Trophoblast cell (in vitro differentiated cells and primary cell): ENCODE measurements around the gene KIRREL3.

Source experiments
- DNase-seq, 2 donors: peaks; one replicate each; pipeline ENCODE4 v3.0.0-alpha.2; 2016
- H2AFZ ChIP-seq: 2 replicates; pipeline ENCODE4 v1.6.1; 2013; ENCODE audit warnings: low read length, moderate library complexity, mild to moderate bottlenecking; ENCODE audit not compliant: insufficient read depth, poor library complexity
- H2AK5ac ChIP-seq: 2 replicates; pipeline ENCODE4 v1.6.1; 2013; ENCODE audit warnings: mild to moderate bottlenecking, low read length
- H2BK120ac ChIP-seq: 2 replicates; pipeline ENCODE4 v1.6.1; 2013; ENCODE audit warnings: low read length, mild to moderate bottlenecking, moderate library complexity; ENCODE audit not compliant: insufficient read depth, poor library complexity
- H2BK12ac ChIP-seq: 2 replicates; pipeline ENCODE4 v1.6.1; 2013; ENCODE audit warnings: mild to moderate bottlenecking, low read length, moderate library complexity
- H2BK5ac ChIP-seq: 2 replicates; pipeline ENCODE4 v1.6.1; 2013; ENCODE audit warnings: low read length, low read depth, moderate library complexity, mild to moderate bottlenecking; ENCODE audit not compliant: poor library complexity
- H3K14ac ChIP-seq: 2 replicates; pipeline ENCODE4 v1.6.1; 2013; ENCODE audit warnings: mild to moderate bottlenecking, low read length
- H3K18ac ChIP-seq: 2 replicates; pipeline ENCODE4 v1.6.1; 2013; ENCODE audit warnings: mild to moderate bottlenecking, low read length
- H3K23ac ChIP-seq: 2 replicates; pipeline ENCODE4 v1.6.1; 2013; ENCODE audit warnings: low read length
- H3K27ac ChIP-seq: 2 replicates; pipeline ENCODE4 v1.5.1; 2013; ENCODE audit warnings: low read depth, mild to moderate bottlenecking, inconsistent platforms, low read length, moderate library complexity
- H3K27me3 ChIP-seq: 2 replicates; pipeline ENCODE4 v1.6.1; 2013; ENCODE audit warnings: inconsistent platforms, mild to moderate bottlenecking, low read length, moderate library complexity; ENCODE audit not compliant: insufficient read depth
- H3K36me3 ChIP-seq, 2 experiments: 1 replicate in 1 of 2; 2 replicates in 1 of 2; pipeline ENCODE4 v1.6.1; 2013; ENCODE audit warnings: low read length in 2 of 2, mild to moderate bottlenecking in 2 of 2, moderate library complexity in 1 of 2; ENCODE audit not compliant: insufficient read depth in 2 of 2, control insufficient read depth in 1 of 2
- H3K4ac ChIP-seq: 2 replicates; pipeline ENCODE4 v1.6.1; 2013; ENCODE audit warnings: low read depth, mild to moderate bottlenecking, low read length, moderate library complexity
- H3K4me1 ChIP-seq, 2 experiments: 1 replicate in 1 of 2; 2 replicates in 1 of 2; pipeline ENCODE4 v1.6.1; 2013; ENCODE audit warnings: low read length in 2 of 2, mild to moderate bottlenecking in 2 of 2, moderate library complexity in 1 of 2; ENCODE audit not compliant: insufficient read depth in 2 of 2, control insufficient read depth in 1 of 2
- H3K4me2 ChIP-seq: 2 replicates; pipeline ENCODE4 v1.6.1; 2013; ENCODE audit warnings: inconsistent platforms, mild to moderate bottlenecking, low read length, moderate library complexity
- H3K4me3 ChIP-seq: 2 replicates; pipeline ENCODE4 v1.5.1; 2013; ENCODE audit warnings: mild to moderate bottlenecking, low read depth, low read length, inconsistent platforms
- H3K79me1 ChIP-seq: one replicate; pipeline ENCODE4 v1.6.1; 2013; ENCODE audit warnings: low read length
- H3K79me2 ChIP-seq: 2 replicates; pipeline ENCODE4 v1.6.1; 2013; ENCODE audit warnings: low read length, mild to moderate bottlenecking; ENCODE audit not compliant: control insufficient read depth, insufficient read depth, poor library complexity
- H3K9ac ChIP-seq: 2 replicates; pipeline ENCODE4 v1.6.1; 2013; ENCODE audit warnings: mild to moderate bottlenecking, low read length
- H3K9me3 ChIP-seq: 2 replicates; pipeline ENCODE4 v1.6.1; 2013; ENCODE audit warnings: low read depth, mild to moderate bottlenecking, control low read depth, inconsistent platforms, low read length; ENCODE audit not compliant: insufficient read depth
- H4K12ac ChIP-seq: 2 replicates; pipeline ENCODE4 v1.6.1; 2013; ENCODE audit warnings: low read depth, mild to moderate bottlenecking, low read length, moderate library complexity
- H4K8ac ChIP-seq: 2 replicates; pipeline ENCODE4 v1.6.1; 2013; ENCODE audit warnings: low read depth, mild to moderate bottlenecking, low read length, moderate library complexity
- H4K91ac ChIP-seq: one replicate; pipeline ENCODE4 v1.6.1; 2013; ENCODE audit warnings: low read depth, mild to moderate bottlenecking, low read length, moderate library complexity
- WGBS: extraction: QIAGEN DNeasy Blood & Tissue Kit; methylation state at CpG from one replicate; pipeline ENCODE4 v1.1.7; 2013; ENCODE audit warnings: missing lambda C conversion rate; ENCODE audit not compliant: insufficient read length, insufficient coverage; ENCODE audit errors: extremely low coverage; 5-methylcytosine and 5-hydroxymethylcytosine counted together

Gene KIRREL3

DNA sequence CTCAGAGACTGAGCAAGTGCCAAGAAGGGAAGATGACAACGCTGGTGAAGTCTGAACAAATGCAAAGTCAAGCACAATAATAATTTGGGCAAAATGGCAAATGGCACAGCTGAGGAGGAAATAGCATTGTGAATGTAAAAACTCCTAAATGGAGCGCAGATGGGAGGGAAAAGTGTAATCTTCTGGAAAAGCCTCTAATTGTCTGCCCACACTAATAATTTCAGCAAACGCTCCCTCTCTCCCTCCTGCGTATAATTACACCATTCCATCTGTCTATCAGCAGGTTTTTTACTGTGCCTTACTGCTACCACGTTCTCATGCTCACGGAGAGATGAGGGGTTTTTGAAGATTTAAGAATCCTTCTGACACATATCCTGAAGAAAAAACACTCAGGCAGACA is 302.6 kb downstream of the KIRREL3 start:
- Histone ChIP-seq H3K9ac (no peak overlapping the region), H2BK120ac (no peak overlapping the region), H3K27ac (no peak overlapping the region), H4K91ac (no peak overlapping the region), H3K4me2 (no peak overlapping the region), H3K79me1 (no peaks in the 10 kb centered on the region), H2AK5ac (no peak overlapping the region), H3K14ac (no peak overlapping the region), H3K27me3 (no peaks in the 10 kb centered on the region), H4K8ac (no peak overlapping the region), H3K36me3 (no peaks in the 10 kb centered on the region), H3K18ac (no peak overlapping the region), H3K4ac (no peak overlapping the region), H2BK12ac (no peak overlapping the region), H2AFZ (no peak overlapping the region), H3K4me3 (no peak overlapping the region), H3K23ac (no peak overlapping the region), H4K12ac (no peak overlapping the region), H2BK5ac (no peak overlapping the region), H3K4me1 (peaks cover 0 to 3% of the 10 kb centered on the region in 2 experiments), H3K9me3 (peaks cover 5% of the 10 kb centered on the region), H3K79me2 (no peaks in the 10 kb centered on the region)
- no peak for DNase-seq
- WGBS = no CpG with 5 or more reads among the region's 6 CpGs

DNA sequence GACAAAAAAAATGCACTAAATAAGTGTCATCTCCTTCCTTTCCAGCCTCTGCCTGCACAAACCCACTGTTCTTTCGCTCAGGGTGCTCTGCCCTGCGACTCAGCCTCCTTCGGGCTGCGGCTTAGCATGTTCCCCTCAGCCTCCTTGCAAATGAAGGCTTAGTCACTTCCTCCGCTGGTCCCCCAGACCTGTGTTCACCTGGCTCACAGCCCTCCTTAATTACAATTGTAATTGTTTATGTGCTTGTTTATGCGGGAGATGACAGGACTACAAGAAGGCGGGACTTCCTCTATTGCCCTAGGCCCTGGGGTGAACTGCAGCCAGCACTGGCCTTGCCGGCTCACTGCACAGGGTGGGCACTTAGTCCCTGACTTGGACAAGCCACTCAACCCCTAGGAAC is 303.6 kb downstream of the KIRREL3 start:
- Histone ChIP-seq H3K4me1 (no peaks in the 10 kb centered on the region), H3K4me2 (no peak overlapping the region), H3K27me3 (no peaks in the 10 kb centered on the region), H3K14ac (no peak overlapping the region), H2AK5ac (no peak overlapping the region), H3K4ac (no peak overlapping the region), H2BK12ac (no peak overlapping the region), H3K4me3 (no peak overlapping the region), H2BK5ac (no peak overlapping the region), H2AFZ (no peak overlapping the region), H4K12ac (no peak overlapping the region), H4K91ac (no peak overlapping the region), H3K18ac (no peak overlapping the region), H3K79me2 (no peaks in the 10 kb centered on the region), H3K27ac (no peak overlapping the region), H3K9ac (no peak overlapping the region), H2BK120ac (no peak overlapping the region), H3K36me3 (no peaks in the 10 kb centered on the region), H3K9me3 (peaks cover 5% of the 10 kb centered on the region), H3K79me1 (no peaks in the 10 kb centered on the region), H4K8ac (no peak overlapping the region), H3K23ac (no peak overlapping the region)
- WGBS = no CpG with 5 or more reads among the region's 8 CpGs
- DNase-seq = no peak

DNA sequence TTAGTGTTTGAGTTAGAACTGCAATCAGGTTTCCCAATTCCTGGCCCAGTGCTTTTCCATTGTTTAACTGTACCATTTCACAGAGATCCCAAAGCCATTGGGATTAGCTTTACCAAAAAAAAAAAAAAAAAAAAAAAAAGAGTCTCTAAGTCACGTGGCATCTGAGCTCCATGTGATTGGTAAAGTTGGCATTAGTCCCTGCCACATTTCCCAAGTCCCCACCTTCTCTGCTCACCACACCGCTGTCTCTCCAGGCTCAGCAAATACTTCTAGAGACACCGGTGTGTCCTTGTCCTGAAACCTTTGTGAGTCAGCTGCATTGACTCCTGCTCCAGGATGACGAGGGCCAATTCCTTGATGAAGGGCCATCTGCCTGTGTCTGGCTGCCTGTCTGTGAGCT is 305.3 kb downstream of the KIRREL3 start:
- no peak overlapping the region for H3K18ac ChIP-seq
- no peak overlapping the region for H4K12ac ChIP-seq
- no CpG with 5 or more reads among the region's 4 CpGs for WGBS
- H2BK12ac ChIP-seq = no peak overlapping the region
- no peak overlapping the region for H3K9ac ChIP-seq
- no peak overlapping the region for H3K4me2 ChIP-seq
- H3K27me3 ChIP-seq = no peaks in the 10 kb centered on the region
- no peak overlapping the region for H2AFZ ChIP-seq
- H3K4me1 ChIP-seq = no peaks in the 10 kb centered on the region
- H3K79me2 ChIP-seq = no peaks in the 10 kb centered on the region
- no peaks in the 10 kb centered on the region for H3K79me1 ChIP-seq
- no peak overlapping the region for H3K27ac ChIP-seq
- H4K8ac ChIP-seq = no peak overlapping the region
- H3K23ac ChIP-seq = no peak overlapping the region
- DNase-seq = no peak
- no peaks in the 10 kb centered on the region for H3K36me3 ChIP-seq
- no peak overlapping the region for H3K4ac ChIP-seq
- no peak overlapping the region for H3K4me3 ChIP-seq
- H3K14ac ChIP-seq = no peak overlapping the region
- H2AK5ac ChIP-seq = no peak overlapping the region
- H3K9me3 ChIP-seq = peaks cover 5% of the 10 kb centered on the region
- no peak overlapping the region for H2BK120ac ChIP-seq
- H4K91ac ChIP-seq = no peak overlapping the region
- no peak overlapping the region for H2BK5ac ChIP-seq

DNA sequence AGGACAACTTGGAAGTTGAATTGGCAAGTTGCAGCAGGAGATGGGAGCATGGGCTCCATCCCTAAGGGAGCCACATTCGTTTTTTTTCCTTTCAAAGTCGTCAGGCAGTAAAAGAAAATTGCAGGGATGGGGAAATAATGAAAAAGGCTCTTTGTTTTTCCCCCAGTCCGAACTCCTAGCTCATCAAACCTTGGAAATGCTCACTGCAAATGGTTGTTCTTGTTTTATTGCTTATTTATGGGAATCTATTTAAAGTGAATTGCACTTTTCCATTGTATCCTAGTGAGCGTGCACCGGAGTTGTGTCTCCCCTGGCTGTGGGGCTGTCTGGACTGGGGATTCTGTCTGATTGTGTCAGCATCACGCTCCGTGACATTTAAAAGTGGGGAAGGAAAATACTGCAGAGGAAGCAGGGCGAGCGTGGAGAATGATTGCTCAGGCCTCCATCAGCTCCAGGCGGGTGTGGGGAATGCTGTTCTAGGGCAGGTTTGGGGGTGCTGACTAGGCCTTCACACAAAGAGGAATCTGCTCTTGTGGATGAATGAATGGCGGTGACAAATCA is 306.4 kb downstream of the KIRREL3 start:
- Histone ChIP-seq H2BK5ac (no peak overlapping the region), H3K9ac (no peak overlapping the region), H3K9me3 (peaks cover 5% of the 10 kb centered on the region), H3K79me2 (no peaks in the 10 kb centered on the region), H3K4ac (no peak overlapping the region), H3K36me3 (no peaks in the 10 kb centered on the region), H4K8ac (no peak overlapping the region), H3K14ac (no peak overlapping the region), H4K12ac (no peak overlapping the region), H2BK12ac (no peak overlapping the region), H3K79me1 (no peaks in the 10 kb centered on the region), H2AK5ac (no peak overlapping the region), H3K4me1 (no peaks in the 10 kb centered on the region), H3K23ac (no peak overlapping the region), H4K91ac (no peak overlapping the region), H2AFZ (no peak overlapping the region), H2BK120ac (no peak overlapping the region), H3K18ac (no peak overlapping the region), H3K4me3 (no peak overlapping the region), H3K27ac (no peak overlapping the region), H3K27me3 (no peaks in the 10 kb centered on the region), H3K4me2 (no peak overlapping the region)
- no CpG with 5 or more reads among the region's 11 CpGs for WGBS
- DNase-seq = no peak
